Caco-2 (cell line): ENCODE measurements around the gene COL21A1. TPM values are rescaled to one million over a fixed set of nuclear protein-coding genes. Genes with fewer than 3 reads are reported as not detected.

ENCODE experiments used
- BruUV-seq: library from RNA; stranded (reverse); fragments of 400-500 nt; replicated peaks from 2 replicates; lab custom pipeline; 2021; lab: Mats Ljungman, UMichigan
- CTCF ChIA-PET: fragments of 300-600 bp; sonication (Branson Sonifier 250); formaldehyde crosslinking; loops from one replicate; lab custom pipeline; 2022; ENCODE audit warnings: antibody characterized with exemption; lab: Charles Lee
- POLR2A ChIA-PET: fragments of 300-600 bp; sonication (Branson Sonifier 250); formaldehyde crosslinking; loops from one replicate; lab custom pipeline; 2022; ENCODE audit warnings: antibody characterized with exemption; lab: Charles Lee
- DNase-seq, 2 experiments: peaks; one replicate each; pipeline versions ENCODE4 v3.0.0 to v3.0.0-alpha.2; 2020 to 2022
- H3K27me3 ChIP-seq: replicated peaks from 2 replicates; pipeline ENCODE4 v1.6.0; 2011; ENCODE audit warnings: low read length; ENCODE audit not compliant: control insufficient read depth, insufficient read depth
- H3K36me3 ChIP-seq: 2 replicates; pipeline ENCODE4 v1.5.1; 2011; ENCODE audit warnings: low read length; ENCODE audit not compliant: control insufficient read depth, insufficient read depth
- H3K4me1 ChIP-seq: fragments of 250-450 bp; sonication (Bioruptor Pico); 2 replicates; pipeline ENCODE4 v1.5.1; 2020; ENCODE audit warnings: mild to moderate bottlenecking
- H3K4me3 ChIP-seq: 2 replicates; pipeline ENCODE4 v1.5.1; 2011; ENCODE audit warnings: low read depth, mild to moderate bottlenecking, control low read depth, low read length
- H3K9me3 ChIP-seq: fragments of 250-450 bp; sonication (Bioruptor Pico); 2 replicates; pipeline ENCODE4 v1.5.1; 2020; ENCODE audit warnings: mild to moderate bottlenecking, moderate library complexity
- H3K27ac Mint-ChIP-seq: one replicate; pipeline ENCODE4 v1.8.0; 2022; ENCODE audit warnings: mixed read lengths; ENCODE audit not compliant: unreplicated experiment
- H3K27me3 Mint-ChIP-seq: one replicate; pipeline ENCODE4 v1.8.0; 2022; ENCODE audit warnings: mixed read lengths; ENCODE audit not compliant: insufficient read depth, unreplicated experiment
- H3K36me3 Mint-ChIP-seq: one replicate; pipeline ENCODE4 v1.8.0; 2022; ENCODE audit warnings: mild to moderate bottlenecking, mixed read lengths; ENCODE audit not compliant: insufficient read depth, unreplicated experiment
- H3K4me1 Mint-ChIP-seq: one replicate; pipeline ENCODE4 v1.8.0; 2022; ENCODE audit warnings: low read depth, mixed read lengths; ENCODE audit not compliant: unreplicated experiment
- H3K4me3 Mint-ChIP-seq: one replicate; pipeline ENCODE4 v1.8.0; 2022; ENCODE audit warnings: mild to moderate bottlenecking, moderate library complexity, mixed read lengths; ENCODE audit not compliant: unreplicated experiment
- H3K9me3 Mint-ChIP-seq: one replicate; pipeline ENCODE4 v1.8.0; 2022; ENCODE audit warnings: mixed read lengths; ENCODE audit not compliant: unreplicated experiment
- CTCF ChIP-seq, 2 experiments: fragments of 200-600 bp in 1 of 2; IDR thresholded peaks; 1 replicate in 1 of 2; 2 replicates in 1 of 2; pipeline versions ENCODE4 v1.5.1 to v1.8.0; 2011 to 2022; ENCODE audit warnings: antibody characterized with exemption in 1 of 2, control low read depth in 1 of 2, inconsistent platforms in 1 of 2, low read depth in 1 of 2, low read length in 1 of 2, mild to moderate bottlenecking in 1 of 2, moderate library complexity in 1 of 2; ENCODE audit not compliant: insufficient read depth in 1 of 2, severe bottlenecking in 1 of 2, unreplicated experiment in 1 of 2
- intact Hi-C: fragments of 100-400 bp; cut with micrococcal nuclease; formaldehyde crosslinking; loops from one replicate; pipeline ENCODE4 v1.10.0; 2022; ENCODE audit not compliant: unreplicated experiment
- total RNA-seq: library from RNA; stranded (reverse); gene quantifications from 2 replicates; pipeline ENCODE4 v1.2.3, GENCODE V29; 2022

The COL21A1 gene
- total RNA-seq, 1 experiment from 2014 or later, result 1.3 TPM

GRCh38 chr6:56187686-56188085 lies 59.7 kb downstream of the COL21A1 start:
- no peak for TF ChIP-seq CTCF (IDR thresholded peaks at IDR 0.05; ENCODE audit: insufficient read depth in 1 of 2, low read depth in 1 of 2, low read length in 1 of 2, severe bottlenecking in 1 of 2, unreplicated experiment in 1 of 2)
- DNase-seq, result no peak
- no TSS peak for BruUV-seq
- Mint-ChIP-seq H3K27ac (no peak overlapping the region), H3K9me3 (no peaks in the 10 kb centered on the region), H3K4me3 (no peak overlapping the region), H3K27me3 (peaks cover 15% of the 10 kb centered on the region), H3K4me1 (no peaks in the 10 kb centered on the region), H3K36me3 (no peaks in the 10 kb centered on the region)
- no peaks in the 10 kb centered on the region for H3K4me1 ChIP-seq
- POLR2A ChIA-PET, result no interaction called here
- no peaks in the 10 kb centered on the region for H3K27me3 ChIP-seq
- no peaks in the 10 kb centered on the region for H3K36me3 ChIP-seq
- H3K9me3 ChIP-seq, result no peaks in the 10 kb centered on the region
- H3K4me3 ChIP-seq, result no peak overlapping the region
- CTCF ChIA-PET, result no interaction called here
- intact Hi-C loops, result no loop called here

GRCh38 chr6:56176741-56177140 lies 70.6 kb downstream of the COL21A1 start:
- Histone ChIP-seq H3K4me3 (no peak overlapping the region), H3K27me3 (no peaks in the 10 kb centered on the region), H3K36me3 (no peaks in the 10 kb centered on the region), H3K4me1 (no peaks in the 10 kb centered on the region), H3K9me3 (peaks cover 6% of the 10 kb centered on the region)
- H3K27me3 Mint-ChIP-seq, result peaks cover 5% of the 10 kb centered on the region
- ChIA-PET POLR2A (no interaction called here), CTCF (no interaction called here)
- H3K27ac Mint-ChIP-seq, result no peak overlapping the region
- intact Hi-C loops, result no loop called here
- no peak for TF ChIP-seq CTCF (IDR thresholded peaks at IDR 0.05; ENCODE audit: insufficient read depth in 1 of 2, low read depth in 1 of 2, low read length in 1 of 2, severe bottlenecking in 1 of 2, unreplicated experiment in 1 of 2)
- no peak overlapping the region for H3K4me3 Mint-ChIP-seq
- no TSS peak for BruUV-seq
- no peaks in the 10 kb centered on the region for H3K4me1 Mint-ChIP-seq
- no peaks in the 10 kb centered on the region for H3K36me3 Mint-ChIP-seq
- DNase-seq, result no peak
- H3K9me3 Mint-ChIP-seq, result peaks cover 43% of the 10 kb centered on the region

GRCh38 chr6:56173228-56173627 lies 74.2 kb downstream of the COL21A1 start:
- Mint-ChIP-seq H3K4me1 (no peaks in the 10 kb centered on the region), H3K27ac (no peak overlapping the region), H3K9me3 (peaks cover 47% of the 10 kb centered on the region), H3K36me3 (no peaks in the 10 kb centered on the region), H3K4me3 (no peak overlapping the region), H3K27me3 (no peaks in the 10 kb centered on the region)
- H3K4me3 ChIP-seq, result no peak overlapping the region
- DNase-seq, result no peak
- ChIA-PET CTCF (no interaction called here), POLR2A (no interaction called here)
- BruUV-seq, result no TSS peak
- H3K27me3 ChIP-seq, result no peaks in the 10 kb centered on the region
- TF ChIP-seq CTCF (IDR thresholded peaks at IDR 0.05; ENCODE audit: insufficient read depth in 1 of 2, low read depth in 1 of 2, low read length in 1 of 2, severe bottlenecking in 1 of 2, unreplicated experiment in 1 of 2), result no peak
- peaks cover 6% of the 10 kb centered on the region for H3K9me3 ChIP-seq
- intact Hi-C loops, result no loop called here
- no peaks in the 10 kb centered on the region for H3K36me3 ChIP-seq
- H3K4me1 ChIP-seq, result no peaks in the 10 kb centered on the region
